DMS 273 (cell line): ENCODE measurements around the gene AREL1.
"Not testable (repeated sequence)": the region's sequence is repeated elsewhere in the genome, so short reads cannot be mapped to it uniquely, and the experiment has no call there.

ENCODE experiments used
- DNase-seq: peaks from one replicate; lab custom pipeline; 2025; ENCODE audit not compliant: unreplicated experiment; lab: John Stamatoyannopoulos, UW

The AREL1 gene

GRCh38 chr14:74712499-74713394 is at the start of gene AREL1, which contains the start of gene FCF1:
Gene AREL1 (minus strand): TSS chr14:74713080. CDS start chr14:74685615, 27,465 bp downstream.
Gene FCF1 (plus strand): TSS chr14:74713144. CDS start chr14:74713198, 54 bp downstream.
- DNase-seq: no peak

- DNase-seq: not testable (repeated sequence)
These were observed 45.6 kb upstream of the AREL1 start for GRCh38 chr14:74758505-74758904.

GRCh38 chr14:74756326-74756725 is 43.4 kb upstream of the AREL1 start:
- DNase-seq: no peak

GRCh38 chr14:74754899-74755298 is 42.0 kb upstream of the AREL1 start:
- no peak for DNase-seq

GRCh38 chr14:74754157-74754556 is 41.3 kb upstream of the AREL1 start:
- DNase-seq: no peak

GRCh38 chr14:74747237-74747636 is 34.4 kb upstream of the AREL1 start:
- DNase-seq: no peak

GRCh38 chr14:74739293-74740030 is 26.6 kb upstream of the AREL1 start:
- no peak for DNase-seq

DNA sequence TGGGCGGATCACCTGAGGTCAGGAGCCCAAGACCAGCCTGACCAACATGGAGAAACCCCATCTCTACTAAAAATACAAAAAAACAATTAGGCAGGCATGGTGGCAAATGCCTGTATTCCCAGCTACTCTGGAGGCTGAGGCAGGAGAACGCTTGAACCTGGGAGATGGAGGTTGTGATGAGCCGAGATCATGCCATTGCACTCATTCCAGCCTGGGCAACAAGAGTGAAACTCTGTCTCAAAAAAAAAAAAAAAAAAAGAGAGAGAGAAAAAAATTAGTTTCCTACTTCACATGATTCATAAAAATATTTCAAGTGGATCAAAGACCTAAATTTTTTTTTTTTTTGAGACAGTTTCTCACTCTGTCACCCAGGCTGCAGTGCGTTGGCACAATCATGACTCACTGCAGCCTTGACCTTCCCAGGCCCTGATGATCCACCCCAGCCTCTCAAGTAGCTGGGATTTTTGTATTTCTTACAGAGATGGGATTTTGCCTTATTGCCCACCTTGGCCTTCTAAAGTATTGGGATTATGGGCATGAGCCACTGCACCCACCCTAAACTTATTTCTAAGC is 25.0 kb upstream of the AREL1 start:
- no peak for DNase-seq

GRCh38 chr14:74735125-74735524 is 22.2 kb upstream of the AREL1 start:
- DNase-seq: no peak

- DNase-seq: no peak
These were observed 20.3 kb upstream of the AREL1 start for GRCh38 chr14:74733221-74733620.

DNA sequence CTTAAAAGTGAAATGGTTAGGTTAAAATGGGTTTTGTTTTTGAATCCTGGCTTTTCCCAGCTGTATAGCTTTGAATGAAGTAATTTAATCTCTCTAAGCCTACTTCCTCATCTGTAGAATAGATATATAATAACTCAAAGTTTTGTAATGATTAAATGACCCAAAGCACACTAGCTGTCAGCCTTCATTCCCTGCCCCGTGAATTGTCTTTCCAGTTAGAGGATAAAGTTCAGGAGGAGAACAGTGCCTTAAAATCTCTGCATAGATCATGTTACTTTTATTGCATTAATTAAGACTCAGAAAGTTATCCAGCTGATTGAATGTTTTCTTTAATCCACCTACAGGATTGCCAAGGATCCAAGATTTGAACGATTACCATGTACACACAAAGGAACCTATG is 19.5 kb upstream of the AREL1 start:
- DNase-seq: no peak

GRCh38 chr14:74723134-74723533 is 10.3 kb upstream of the AREL1 start:
- DNase-seq: no peak

DNA sequence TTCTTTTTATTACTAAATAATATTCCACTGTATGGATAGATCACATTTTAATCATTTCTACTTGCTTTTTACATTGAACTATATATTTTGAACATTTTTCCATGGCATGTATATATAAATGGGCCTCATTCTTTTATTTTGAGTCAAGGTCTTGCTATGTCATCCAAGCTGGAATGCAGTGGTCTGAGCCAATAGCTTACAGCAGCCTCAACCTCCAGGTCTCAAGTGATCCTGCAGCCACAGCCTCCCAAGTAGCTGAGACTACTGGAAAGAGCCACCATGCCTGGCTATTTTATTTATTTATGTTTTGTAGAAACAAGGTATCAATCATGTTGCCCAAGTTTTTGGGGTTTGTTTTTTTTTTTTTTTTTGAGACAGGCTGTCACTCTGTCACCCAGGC is 7.6 kb upstream of the AREL1 start:
- DNase-seq: no peak

- no peak for DNase-seq
These were observed 485 bp upstream of the AREL1 start for GRCh38 chr14:74713395-74713735.

DNA sequence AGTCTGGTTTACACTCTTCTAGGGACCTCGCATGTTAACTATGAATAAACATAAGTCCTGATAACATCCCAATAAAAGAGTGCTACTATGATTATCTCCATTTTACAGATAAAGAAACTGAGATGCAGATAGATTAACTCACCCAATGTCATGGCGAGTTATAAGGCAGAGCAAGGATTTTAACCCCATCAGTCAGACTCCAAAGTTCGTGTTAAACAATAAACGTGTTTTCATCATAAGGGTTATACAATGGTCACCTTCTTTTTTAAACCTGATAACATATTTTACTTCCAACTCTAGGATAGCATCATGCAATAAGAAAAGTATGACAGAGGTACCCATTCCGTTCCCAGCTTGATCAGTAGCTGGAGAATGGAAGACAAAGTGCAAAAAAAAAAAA is 1.2 kb downstream of the AREL1 start:
- no peak for DNase-seq

- no peak for DNase-seq
These were observed 2.4 kb downstream of the AREL1 start for GRCh38 chr14:74710480-74710879.

- DNase-seq: no peak
These were observed 7.0 kb downstream of the AREL1 start for GRCh38 chr14:74705613-74706500.

DNA sequence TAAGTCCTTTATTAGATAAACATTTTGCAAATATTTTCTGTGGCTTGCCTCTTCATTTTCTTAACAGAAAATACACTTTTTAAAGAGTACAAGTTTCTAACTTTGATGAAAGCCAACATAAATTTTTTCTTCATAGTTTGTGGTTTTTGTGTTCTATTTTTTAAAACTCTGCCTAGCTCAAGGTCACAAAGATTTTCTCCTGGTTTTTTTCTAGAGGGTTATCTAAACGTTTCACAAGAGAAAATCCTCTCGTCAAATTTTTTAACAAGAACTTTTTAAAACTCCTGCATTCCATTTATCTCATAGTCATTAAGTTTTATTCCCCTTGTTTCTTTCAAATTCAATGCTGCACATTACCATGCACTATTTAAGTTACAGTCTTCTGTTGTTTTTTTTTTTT is 8.2 kb downstream of the AREL1 start:
- no peak for DNase-seq

- DNase-seq: no peak
These were observed 9.8 kb downstream of the AREL1 start for GRCh38 chr14:74703043-74703442.

GRCh38 chr14:74702293-74702692 is 10.6 kb downstream of the AREL1 start:
- no peak for DNase-seq

DNA sequence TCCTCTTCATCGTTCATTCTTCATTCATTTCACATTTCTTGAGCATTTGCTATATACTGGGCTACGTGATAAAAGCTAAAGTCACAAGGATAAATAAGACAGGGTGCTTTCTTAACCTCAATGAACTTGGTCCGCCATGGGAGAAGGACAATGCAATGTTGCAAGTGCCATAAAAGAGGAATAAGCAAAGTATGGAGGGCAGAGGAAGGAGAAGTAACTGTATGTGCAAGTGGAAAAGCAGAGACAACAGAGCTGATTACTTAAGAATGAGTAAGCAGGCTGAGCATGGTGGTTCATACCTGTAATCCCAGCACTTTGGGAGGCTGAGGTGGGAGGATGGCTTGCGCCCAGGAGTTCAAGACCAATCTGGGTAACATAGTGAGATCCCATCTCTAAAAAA is 14.4 kb downstream of the AREL1 start:
- DNase-seq: no peak
